GM21619 (cell line): ENCODE results near the gene NEDD9.

Experiments used
- ATAC-seq: cut with Tn5 transposase; IDR thresholded peaks from one replicate; pipeline ENCODE4 v1.9.1; 2021; ENCODE audit not compliant: unreplicated experiment

Gene NEDD9

DNA sequence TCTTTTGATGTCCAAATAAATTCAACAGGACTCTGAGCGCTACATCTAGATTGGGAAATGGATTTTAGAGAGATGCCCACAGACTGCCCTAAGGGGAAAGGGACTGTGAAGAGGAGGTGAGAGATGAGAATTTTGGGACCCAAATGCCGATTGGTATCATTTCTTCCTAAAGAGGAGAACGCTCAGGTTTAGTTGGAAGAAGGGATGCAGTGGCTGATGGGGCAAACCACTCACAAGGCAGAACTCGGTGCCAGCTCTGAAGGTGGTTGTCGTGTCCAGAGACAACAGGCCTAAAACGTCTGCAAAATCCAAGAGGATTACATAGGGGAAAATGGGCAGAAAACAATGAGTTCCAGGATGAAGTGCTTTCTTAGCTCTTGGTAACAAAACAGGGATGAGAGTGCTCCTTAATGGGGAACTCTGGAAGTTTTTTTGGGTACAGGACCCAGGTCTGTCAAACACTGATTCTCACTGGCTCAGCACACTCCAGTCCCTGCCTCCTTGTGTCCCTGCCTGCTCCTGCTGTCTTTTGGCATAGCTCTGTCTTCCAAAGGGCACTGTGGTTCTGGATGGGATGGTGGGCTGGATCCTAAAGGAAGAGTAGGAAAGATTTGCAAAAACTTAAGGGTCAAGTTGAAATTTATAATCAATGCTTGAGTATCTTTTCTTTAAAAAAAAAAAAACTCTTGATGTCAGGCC, 29.0 kb downstream of the NEDD9 start:
- ATAC-seq: no peak

DNA sequence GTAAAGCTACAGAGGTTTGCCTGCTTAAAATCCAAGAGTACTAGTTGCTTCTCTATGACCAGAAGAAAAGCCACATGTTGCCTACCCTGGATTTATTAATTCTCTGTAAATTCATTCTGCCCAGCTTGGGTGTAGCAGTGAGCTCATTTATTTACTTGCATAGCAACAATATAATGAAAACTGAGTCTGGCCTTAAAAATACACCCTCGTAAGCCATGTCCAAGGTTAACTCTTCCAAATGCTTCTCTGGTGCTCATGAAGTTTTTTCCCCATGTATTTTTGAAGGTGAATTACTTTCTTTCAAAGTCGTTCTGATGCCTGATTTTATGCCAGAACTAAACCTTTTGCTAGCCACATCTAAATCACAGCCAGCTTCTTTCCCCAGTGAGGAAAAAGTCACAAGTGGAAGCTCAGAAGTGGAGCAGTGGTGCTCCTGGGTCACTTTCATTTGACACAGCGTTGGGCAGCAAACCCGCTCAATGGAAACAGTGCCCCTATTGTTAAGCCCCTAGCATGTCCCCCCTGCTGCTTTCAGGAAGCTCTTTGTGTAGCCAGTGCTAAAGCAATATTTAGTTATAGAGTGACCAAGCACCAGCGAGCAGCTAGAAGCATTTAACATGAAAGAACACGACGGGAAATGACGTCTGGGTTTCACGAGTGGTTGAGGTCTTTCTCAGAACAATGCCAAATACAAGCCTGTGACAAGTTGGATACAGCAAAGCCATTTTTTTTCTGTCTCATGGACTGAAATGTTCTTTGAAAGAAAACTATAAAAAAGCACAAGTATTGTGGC, 29.8 kb downstream of the NEDD9 start:
- ATAC-seq: no peak

DNA sequence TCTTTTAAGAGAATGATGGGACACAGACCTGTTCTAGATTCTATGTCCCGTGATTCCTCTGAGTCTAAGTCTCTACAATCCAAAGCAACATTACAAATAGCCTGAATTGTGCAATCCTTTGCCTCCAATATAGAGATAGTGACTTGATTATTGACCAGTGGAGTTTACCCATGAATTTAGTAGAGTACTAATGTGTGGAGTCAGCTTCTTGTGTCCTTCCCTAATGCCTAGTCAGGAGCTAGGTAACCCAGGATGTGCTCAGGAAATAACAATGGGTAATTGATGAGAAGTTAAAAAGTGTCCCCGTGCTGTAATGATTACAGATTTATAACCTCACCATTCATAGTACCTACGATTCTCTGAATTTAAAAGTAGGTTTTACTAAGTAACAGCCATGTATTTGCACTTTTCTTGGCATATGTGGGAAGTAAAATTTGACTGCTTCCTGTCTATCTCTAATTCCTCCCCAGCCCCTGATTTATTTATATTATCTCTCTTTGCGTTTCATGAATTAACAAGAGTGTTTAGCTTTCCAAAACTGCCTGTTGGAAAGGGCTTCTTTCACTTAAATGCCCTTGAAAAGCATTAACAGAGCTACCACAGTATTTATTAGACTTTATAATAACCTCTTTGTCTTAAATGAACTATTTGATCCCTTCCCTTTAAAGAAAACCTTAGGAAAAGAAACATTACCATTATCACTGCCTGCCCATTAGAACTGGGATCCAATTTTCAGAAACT, 30.5 kb downstream of the NEDD9 start:
- no peak for ATAC-seq

DNA sequence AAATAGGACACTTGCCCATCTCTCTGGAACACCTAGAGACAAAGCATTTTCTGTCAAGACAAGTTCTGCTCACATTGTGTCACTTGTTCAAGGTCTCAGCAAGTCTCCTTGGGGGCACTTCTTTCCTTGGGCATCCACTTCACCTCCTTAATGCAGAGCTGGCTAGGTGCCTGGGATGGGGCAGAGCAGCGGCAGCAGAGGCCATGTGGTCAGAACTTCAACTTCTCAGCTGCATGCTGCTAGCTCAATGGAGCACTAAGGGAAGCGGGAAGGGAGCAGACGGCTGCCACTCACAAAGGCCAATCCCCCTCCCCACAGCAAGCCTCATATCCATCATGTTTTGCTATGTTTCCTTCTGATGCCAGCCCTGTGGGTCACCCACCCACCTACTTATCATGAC, 31.5 kb downstream of the NEDD9 start:
- ATAC-seq: no peak

DNA sequence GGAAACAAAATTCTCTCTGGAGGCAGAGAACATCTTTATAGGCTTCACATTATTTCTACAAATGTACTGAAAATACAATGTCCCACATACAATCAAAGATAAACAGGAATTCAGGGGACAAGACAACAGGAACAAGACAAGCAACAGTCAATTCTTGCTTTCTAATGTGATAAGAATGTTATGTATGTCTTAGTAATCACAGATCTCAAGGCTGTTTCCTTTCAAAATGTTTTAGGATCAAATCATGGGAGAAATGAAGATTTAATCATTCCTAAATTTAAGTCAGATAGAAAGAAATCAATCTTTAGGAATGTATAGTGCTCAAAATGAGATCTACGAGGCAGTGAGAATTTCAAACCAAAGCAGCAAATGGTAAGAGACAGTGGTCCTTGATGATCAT, 32.1 kb downstream of the NEDD9 start:
- ATAC-seq: no peak

DNA sequence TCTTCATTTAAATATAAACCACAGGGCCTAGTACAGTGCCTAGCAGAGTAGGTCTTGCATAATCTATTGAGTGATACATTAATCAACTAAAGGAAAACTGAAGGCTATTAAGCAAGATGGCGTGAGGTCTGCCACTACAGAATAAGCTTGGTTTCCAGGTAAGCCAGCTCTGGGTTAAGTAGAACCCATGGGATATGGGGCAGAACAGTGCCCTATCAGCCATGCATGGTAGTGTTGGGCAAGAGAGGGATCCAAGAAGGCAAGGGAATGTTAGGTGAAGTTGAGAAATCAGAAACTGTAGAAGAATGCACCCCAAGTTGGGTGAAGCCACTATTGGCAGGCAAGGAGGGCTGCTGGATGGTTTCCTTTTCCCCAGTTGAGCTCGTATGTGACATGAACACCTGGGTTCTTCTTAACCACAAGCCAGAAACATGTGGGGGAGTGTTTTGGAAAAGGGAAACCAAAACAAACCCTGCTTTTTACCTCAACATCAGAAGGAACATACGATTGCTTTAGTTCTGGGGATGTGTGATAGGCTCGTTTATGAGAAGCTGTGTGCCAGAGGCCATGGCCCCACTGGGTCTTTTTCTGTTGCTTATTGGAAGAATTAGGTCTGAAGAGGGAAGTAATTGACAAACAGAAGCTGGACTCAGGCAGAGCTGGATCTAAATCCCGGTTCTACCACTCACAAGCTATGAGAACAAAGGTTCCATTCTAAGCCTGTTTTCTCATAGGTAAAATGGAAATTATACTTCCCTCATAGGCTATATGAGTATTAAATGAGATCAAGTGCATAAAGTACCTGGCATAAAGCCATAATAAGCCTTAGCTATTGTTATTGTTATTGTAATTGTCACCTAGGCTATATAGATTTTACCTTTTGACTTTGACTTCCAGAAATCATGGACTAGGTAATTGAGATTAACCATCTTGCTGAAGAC, 33.5 kb downstream of the NEDD9 start:
- ATAC-seq: no peak

DNA sequence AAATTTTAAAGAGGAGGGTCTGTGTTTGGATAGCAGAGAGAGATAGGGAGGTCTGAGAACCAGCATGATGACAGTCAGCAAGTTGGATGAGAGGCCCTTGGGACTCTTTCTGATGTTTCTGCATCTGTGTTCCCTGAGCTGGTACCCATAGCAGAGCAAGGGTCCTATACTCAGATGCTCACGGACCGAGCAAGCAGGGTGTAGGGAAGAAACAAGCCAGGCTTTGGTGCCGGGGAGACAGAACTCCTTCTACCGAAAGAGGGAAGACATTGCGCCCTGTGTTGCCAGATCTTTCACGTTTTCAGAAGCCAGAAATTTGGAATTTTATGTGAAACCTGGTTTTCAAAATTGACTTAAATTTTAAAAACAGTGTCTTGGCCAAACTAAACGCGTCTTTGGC, 34.6 kb downstream of the NEDD9 start:
- no peak for ATAC-seq

DNA sequence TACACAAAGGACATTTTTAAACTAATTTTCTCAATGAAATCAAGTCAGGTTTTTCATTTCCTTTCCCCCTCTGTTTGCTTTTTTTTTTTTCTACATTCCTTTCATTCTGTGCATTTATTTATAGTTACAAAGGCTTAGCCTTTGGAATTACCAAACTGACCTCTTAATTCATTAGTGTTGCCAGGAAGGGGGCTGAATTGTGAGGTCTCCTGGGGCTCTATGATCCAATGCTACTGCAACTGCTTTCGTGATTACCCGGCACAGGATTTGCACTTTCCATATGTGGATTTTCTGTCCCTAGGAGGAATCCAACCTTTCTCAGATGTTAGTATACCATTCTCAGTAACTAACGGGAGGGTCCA, 35.3 kb downstream of the NEDD9 start:
- no peak for ATAC-seq

DNA sequence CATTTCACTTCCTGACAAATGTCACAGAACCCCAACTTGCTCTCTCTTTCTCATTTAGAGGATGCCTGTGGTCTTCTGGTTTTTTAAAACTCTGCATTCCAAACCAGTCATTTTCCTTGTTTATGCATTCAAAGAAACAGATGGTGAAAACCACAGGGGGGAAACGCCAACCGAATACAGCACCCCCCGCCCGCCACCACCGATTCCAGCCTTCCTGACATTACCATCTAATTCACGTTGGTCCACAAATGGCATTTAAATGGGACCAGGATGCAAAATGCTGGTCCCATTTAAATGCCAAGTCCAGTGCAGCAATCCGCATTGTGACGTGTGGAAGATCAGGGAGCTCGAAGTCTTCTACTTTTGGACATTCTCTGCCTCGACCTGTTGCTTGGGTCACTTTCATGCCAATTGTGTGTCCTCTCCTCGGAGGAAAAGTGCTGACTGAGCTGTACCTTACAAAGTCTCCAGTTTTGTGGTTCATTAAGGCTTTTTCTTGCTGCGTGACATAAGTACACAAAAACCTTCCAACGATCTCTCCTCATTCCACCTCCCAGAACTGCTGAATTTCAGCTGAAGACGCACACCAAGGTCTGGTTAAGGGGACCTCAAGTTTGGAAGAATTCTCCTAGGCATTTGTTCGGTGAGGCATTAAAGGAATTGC, 35.8 kb downstream of the NEDD9 start:
- no peak for ATAC-seq

DNA sequence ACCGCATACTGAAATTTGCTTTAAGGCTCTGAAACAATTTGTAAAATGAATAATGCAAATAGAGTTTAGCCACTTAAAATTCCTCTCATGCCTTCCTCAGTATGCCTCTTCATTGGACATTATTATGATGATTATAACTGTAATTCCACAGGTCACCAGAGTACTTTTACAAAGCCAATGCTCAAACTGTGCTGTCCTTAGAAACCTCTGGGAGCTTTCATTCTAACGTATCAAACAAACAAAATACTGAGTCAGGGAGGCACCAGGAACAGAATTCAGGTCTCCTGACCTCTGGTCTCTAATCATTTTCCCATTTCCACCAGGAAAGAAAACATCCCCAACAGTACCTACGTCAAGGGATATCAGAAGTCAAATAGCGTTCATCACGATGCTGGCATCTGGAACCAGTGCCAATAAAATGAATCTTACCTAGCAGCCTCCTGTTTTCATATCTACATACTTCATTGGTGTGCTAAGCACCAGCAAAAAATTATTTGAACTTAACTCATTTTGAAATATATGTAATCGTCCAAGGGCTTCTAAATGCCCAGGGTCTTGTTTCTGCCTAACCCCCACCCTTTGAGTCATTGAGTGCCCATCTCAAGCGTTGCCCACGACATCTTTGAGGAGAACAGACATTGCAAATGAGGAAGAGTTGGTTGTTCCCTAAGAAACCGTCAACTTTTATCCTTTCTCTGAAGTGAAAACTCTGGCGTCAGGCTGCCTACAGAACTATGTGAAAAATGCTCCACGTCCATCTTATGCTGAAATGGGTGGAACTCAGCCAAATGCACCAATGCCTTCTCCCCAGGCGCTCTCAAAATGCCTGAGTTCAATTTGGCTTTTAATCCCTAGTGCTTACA, 37.9 kb downstream of the NEDD9 start:
- ATAC-seq: no peak

DNA sequence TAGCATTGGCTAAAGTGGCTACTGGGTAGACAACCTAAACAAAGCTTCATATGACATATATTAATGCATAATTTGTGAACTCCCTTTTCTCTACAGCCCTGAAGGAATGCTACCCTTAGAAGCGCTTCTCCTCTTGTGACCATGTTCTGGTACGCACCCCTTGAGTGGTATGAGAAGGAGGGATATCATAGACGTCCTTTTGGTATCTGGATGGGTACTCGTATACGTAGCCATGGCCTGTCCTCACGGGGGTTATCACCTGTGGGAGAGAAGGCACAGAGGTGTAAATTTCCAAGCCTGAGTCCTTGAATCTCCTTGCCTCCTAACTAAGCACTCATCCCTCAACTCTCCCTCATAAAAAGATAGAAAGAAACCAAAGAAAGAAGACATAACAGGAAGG, 39.0 kb downstream of the NEDD9 start:
- ATAC-seq: no peak

DNA sequence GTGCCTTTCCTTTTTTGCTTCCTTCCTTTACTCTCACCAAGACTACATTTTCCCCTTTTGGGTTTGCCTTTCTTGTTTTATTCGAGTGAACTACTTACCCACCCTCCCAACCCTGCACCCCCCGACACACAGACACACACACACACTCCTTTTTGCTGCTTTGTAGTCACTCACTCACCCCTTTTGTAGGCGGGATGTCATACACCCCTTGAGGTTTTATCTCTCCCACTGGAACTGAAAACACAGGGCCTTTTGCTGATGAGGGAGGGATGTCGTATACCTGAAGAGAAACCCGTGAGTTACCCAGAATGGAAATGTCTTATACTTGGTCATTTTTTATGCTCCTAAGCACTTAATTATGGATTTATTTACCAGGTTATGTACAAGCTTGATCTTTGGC, 40.3 kb downstream of the NEDD9 start:
- ATAC-seq: no peak

DNA sequence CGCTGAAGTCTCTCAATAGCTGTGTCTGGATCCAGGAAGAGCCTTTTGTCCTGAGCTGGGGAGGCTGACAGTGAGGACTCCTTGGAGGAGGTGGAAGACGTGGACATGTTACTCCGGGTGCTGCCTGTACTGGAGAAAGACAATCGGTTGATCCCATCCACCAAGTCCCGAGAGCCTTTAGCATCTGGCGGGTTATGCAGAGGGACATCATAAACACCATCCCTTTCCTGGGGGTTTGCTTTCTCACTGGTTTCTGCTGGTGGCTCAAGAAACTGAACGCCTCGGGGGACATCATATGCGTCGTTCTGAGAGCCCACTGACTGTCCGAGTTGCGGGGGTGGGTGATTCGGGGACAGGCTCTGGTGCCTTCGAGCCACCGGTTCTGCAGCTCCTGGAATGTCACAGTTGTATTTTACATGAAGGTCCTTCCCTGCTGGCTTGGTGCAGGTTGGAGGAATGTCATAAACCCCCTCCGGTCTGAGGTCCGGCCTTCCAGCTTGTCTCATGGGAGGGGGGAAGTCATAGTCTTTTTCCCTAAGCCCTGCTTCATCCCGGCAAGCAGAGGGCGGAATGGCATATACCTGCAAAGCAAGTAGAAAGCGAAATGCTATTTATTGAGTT, 41.7 kb downstream of the NEDD9 start:
- ATAC-seq: no peak

DNA sequence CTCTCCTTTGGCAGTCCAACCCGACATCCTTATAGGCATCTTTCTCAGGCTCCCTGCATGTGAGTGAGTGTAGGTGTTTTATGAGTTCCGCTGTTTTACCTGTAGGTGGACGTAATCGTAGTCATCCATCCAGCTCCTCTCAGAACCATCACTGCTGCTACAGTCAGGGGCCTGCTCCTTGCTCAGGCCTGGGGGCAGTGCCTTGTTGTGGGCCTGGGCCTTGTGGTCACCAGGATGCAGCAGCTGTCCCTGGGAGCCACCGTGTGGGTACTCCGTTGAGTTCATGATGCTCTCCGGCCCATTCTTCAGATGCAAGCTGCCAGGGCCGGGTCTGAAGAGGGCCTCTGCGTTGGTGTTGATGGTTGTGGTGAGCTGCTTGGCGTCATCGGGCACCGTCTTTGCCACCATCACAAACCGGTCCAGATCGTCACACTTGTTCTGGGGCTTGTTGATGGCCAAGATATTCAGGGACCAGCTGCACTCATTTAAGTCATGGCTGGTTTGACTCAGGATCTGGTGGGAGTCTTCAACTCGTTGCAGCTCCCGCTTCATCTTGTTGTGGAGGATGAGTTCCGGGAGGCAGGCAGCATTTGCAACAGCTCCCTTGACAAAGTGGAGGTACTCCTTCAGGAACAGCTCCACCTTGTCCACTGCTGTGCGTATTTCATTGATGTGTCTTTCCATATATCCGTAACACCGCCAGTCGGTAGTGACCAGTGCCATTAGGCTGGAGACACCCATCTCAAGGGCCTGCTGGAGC, 42.4 kb downstream of the NEDD9 start:
- no peak for ATAC-seq

DNA sequence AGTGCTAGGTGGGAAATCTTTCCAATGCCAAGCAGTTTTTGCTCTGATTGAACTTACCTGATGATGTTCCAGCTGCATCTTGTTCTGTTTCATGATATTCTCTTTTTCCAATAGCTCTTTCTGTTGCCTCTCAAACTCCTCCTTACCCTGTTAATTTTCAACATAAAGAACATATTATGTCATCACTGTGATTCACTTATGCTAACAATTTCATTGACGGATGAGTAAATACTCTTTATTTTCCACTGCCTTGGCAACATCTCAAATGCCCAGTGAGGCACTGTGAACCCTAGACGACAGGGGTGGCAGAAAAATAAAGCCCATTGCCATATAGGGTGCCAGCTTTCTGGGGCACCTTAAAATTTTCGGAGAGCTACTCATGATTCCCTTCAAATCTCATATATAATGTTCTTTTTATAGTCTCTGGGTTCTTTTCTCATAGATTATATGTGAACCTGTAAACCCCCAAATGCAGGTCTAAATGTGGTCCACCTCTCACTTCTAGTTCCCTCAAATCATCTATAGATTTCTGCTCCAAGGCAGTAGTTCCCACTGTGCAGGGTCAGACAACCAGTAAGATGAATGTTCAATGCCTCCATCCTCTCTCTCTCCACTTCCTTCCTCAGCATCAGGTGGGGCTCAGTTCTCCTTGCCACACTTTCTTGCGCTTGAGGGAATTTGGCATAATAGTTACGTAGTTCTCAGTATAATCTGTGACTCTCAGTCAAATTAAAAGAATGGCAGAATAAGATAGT, 44.1 kb downstream of the NEDD9 start:
- ATAC-seq: no peak

DNA sequence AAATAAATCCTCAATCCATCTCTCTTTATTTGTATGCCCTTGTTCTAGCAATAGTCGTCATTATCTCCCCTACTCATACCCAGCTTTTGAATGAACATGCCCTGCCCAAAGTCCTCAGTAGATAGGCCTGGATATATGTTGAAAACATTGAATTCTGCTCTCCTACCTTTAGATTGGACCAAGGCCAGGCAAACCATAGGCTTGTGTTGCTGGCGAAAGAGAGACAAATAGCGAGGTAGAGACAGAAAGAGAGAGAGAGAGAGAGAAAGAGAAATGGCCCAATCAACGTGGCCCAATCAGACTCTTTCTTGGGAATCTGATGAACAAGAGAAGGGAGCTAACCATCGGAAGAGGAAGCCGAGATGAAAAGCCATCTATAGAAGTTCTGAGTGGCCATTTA, 45.2 kb downstream of the NEDD9 start:
- no peak for ATAC-seq

DNA sequence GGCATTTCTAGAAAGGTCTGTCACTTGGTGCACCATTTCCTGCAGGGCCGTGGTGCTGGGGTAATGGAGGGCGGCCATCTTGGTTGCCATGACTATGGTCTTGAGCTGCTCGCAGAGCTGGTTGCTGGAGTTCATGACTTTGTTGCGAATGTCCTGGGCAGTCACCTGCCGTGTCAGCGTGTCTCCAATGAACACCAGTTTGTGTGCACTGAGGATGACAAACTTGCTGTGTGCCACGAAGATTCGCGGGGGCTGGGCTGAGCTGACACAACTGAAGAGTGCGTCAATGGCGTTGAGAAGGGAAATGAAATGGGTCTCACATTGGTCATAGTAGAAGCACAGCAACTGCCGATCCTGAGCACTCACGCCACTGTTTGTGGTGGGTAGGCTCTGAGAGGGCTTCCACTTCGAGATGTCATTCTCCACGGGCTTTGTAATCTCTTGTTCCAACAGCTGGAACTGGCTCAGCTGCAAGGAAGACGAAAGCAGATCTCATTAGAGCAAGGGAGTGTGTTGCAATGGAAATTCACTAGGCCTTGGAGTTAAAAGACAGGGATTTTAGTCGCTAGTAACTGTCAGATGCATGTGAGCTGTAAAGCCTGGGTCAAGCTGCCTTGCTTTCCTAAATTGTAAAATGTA, 47.1 kb downstream of the NEDD9 start:
- no peak for ATAC-seq
